Measurements from ENCODE around the gene FBXO44.

- TF ChIP-seq CTCF (IDR thresholded peaks at IDR 0.05; ENCODE audit: low read length) (no peak), EZH2 (IDR thresholded peaks at IDR 0.05; ENCODE audit: borderline replicate concordance, low read length) (no peak)
Observed at GRCh38 chr1:11606775-11607174, 47.9 kb upstream of the FBXO44 start.
